Tibial nerve (tissue), 4 donors: ENCODE data around the gene AURKAIP1. TPM values are rescaled to one million over a fixed set of nuclear protein-coding genes. Genes with fewer than 3 reads are reported as not detected.

ENCODE experiments used
- DNase-seq, 2 donors: peaks; one replicate each; pipeline ENCODE4 v3.0.0-alpha.2; 2019; ENCODE audit warnings: low spot score in 2 of 2
- H3K27ac ChIP-seq, 4 donors: fragments of 200-600 bp; sonication (generic) in 3 of 4; one replicate each; pipeline ENCODE4 v1.5.1; 2017 to 2019; ENCODE audit warnings: mild to moderate bottlenecking in 1 of 4
- H3K27me3 ChIP-seq, 2 donors: fragments of 200-600 bp; sonication (generic) in 1 of 2; one replicate each; pipeline versions ENCODE4 v1.5.1 to v1.6.0; 2017 to 2019
- H3K36me3 ChIP-seq, 3 donors: fragments of 200-600 bp; sonication (generic); one replicate each; pipeline ENCODE4 v1.5.1; 2018 to 2019
- H3K4me1 ChIP-seq, 4 donors: fragments of 200-600 bp; sonication (generic) in 3 of 4; one replicate each; pipeline ENCODE4 v1.5.1; 2017 to 2019
- H3K4me3 ChIP-seq, 4 donors: fragments of 200-600 bp; sonication (generic) in 3 of 4; one replicate each; pipeline ENCODE4 v1.5.1; 2017 to 2019; ENCODE audit warnings: mild to moderate bottlenecking in 1 of 4, moderate library complexity in 1 of 4
- H3K9me3 ChIP-seq, 4 donors: fragments of 200-600 bp; sonication (generic) in 3 of 4; one replicate each; pipeline ENCODE4 v1.5.1; 2017 to 2019
- CTCF ChIP-seq, 5 experiments: fragments of 200-600 bp in 3 of 5; fragments of 450-650 bp in 2 of 5; sonication (generic) in 3 of 5; IDR thresholded peaks; one replicate each; pipeline ENCODE4 v1.5.1; 2016 to 2019; ENCODE audit warnings: antibody characterized with exemption in 5 of 5, mild to moderate bottlenecking in 3 of 5, moderate library complexity in 2 of 5
- EP300 ChIP-seq, 2 donors: sonication (generic); formaldehyde crosslinking; IDR thresholded peaks; one replicate each; pipeline ENCODE4 v1.6.1; 2017; ENCODE audit warnings: antibody characterized with exemption in 2 of 2, mild to moderate bottlenecking in 1 of 2
- POLR2A ChIP-seq, 2 donors: fragments of 450-650 bp; IDR thresholded peaks; one replicate each; pipeline ENCODE4 v1.6.1; 2017; ENCODE audit warnings: antibody characterized with exemption in 2 of 2, mild to moderate bottlenecking in 2 of 2, moderate library complexity in 2 of 2
- WGBS, 2 donors: methylation state at CpG; one replicate each; pipeline ENCODE4 v1.1.5; 2018; 5-methylcytosine and 5-hydroxymethylcytosine counted together
- total RNA-seq, 4 donors: library from RNA; depleted of rRNA; stranded (reverse); fragments of >200 nt; gene quantifications; one replicate each; pipeline ENCODE4 v1.1.0, GENCODE V29; 2016

Gene AURKAIP1
- total RNA-seq, 4 donors from 2014 or later: 63.9 to 128 (median 105) TPM

- H3K36me3 ChIP-seq: peaks cover 0 to 57% (median 15%) of the 10 kb centered on the region in 3 donors
- no peaks in the 10 kb centered on the region for H3K9me3 ChIP-seq
- DNase-seq: no peak
- peaks cover 0 to 44% (median 26%) of the 10 kb centered on the region in 4 donors for H3K4me1 ChIP-seq
- no peaks in the 10 kb centered on the region for H3K27me3 ChIP-seq
- 90 to 94% methylated on average over 3 to 11 of the region's 17 CpGs for WGBS, 2 donors
- H3K27ac ChIP-seq: no peak overlapping the region
- no peak for TF ChIP-seq POLR2A (IDR thresholded peaks at IDR 0.05)
- TF ChIP-seq CTCF (IDR thresholded peaks at IDR 0.05): no peak
- TF ChIP-seq EP300 (IDR thresholded peaks at IDR 0.05): no peak
- no peak overlapping the region for H3K4me3 ChIP-seq
These were observed 33.4 kb downstream of the AURKAIP1 start for GRCh38 chr1:1341549-1342021.

- Histone ChIP-seq H3K4me1 (peaks cover 0 to 38% (median 20%) of the 10 kb centered on the region in 4 donors), H3K36me3 (peaks cover 0 to 63% (median 15%) of the 10 kb centered on the region in 3 donors), H3K9me3 (no peaks in the 10 kb centered on the region), H3K27ac (no peak overlapping the region), H3K4me3 (no peak overlapping the region), H3K27me3 (no peaks in the 10 kb centered on the region)
- DNase-seq: no peak
- TF ChIP-seq CTCF (IDR thresholded peaks at IDR 0.05) (no peak), POLR2A (IDR thresholded peaks at IDR 0.05) (no peak)
- 92 to 93% methylated on average over 36 of the region's 36 CpGs for WGBS, 2 donors
These were observed 34.0 kb downstream of the AURKAIP1 start for GRCh38 chr1:1340791-1341548.

- DNase-seq: no peak
- 81 to 85% methylated on average over 13 to 21 of the region's 23 CpGs for WGBS, 2 donors
- Histone ChIP-seq H3K9me3 (no peaks in the 10 kb centered on the region), H3K4me1 (peaks cover 0 to 30% (median 13%) of the 10 kb centered on the region in 4 donors), H3K36me3 (peaks cover 0 to 71% (median 15%) of the 10 kb centered on the region in 3 donors), H3K27ac (no peak overlapping the region), H3K4me3 (no peak overlapping the region), H3K27me3 (no peaks in the 10 kb centered on the region)
- TF ChIP-seq POLR2A (IDR thresholded peaks at IDR 0.05): no peak
- TF ChIP-seq EP300 (IDR thresholded peaks at IDR 0.05): no peak
- TF ChIP-seq CTCF (IDR thresholded peaks at IDR 0.05): no peak
These were observed 34.8 kb downstream of the AURKAIP1 start for GRCh38 chr1:1340185-1340584.

- Histone ChIP-seq H3K4me3 (no peak overlapping the region), H3K4me1 (peaks cover 0 to 19% (median 2%) of the 10 kb centered on the region in 4 donors), H3K36me3 (peaks cover 0 to 81% (median 15%) of the 10 kb centered on the region in 3 donors), H3K27ac (no peak overlapping the region), H3K27me3 (no peaks in the 10 kb centered on the region), H3K9me3 (no peaks in the 10 kb centered on the region)
- no peak for TF ChIP-seq EP300 (IDR thresholded peaks at IDR 0.05)
- no peak for TF ChIP-seq CTCF (IDR thresholded peaks at IDR 0.05)
- no peak for TF ChIP-seq POLR2A (IDR thresholded peaks at IDR 0.05)
- no peak for DNase-seq
- WGBS, 2 donors: 94% methylated on average over 32 to 36 of the region's 36 CpGs
These were observed 36.7 kb downstream of the AURKAIP1 start for GRCh38 chr1:1338278-1338677.

GRCh38 chr1:1337793-1338147 lies 37.2 kb downstream of the AURKAIP1 start:
- 83 to 85% methylated on average over 17 to 18 of the region's 18 CpGs for WGBS, 2 donors

More at GRCh38 chr1:1337793-1338147, 37.2 kb downstream of the AURKAIP1 start:
- H3K4me1 ChIP-seq: peaks cover 0 to 19% (median 3%) of the 10 kb centered on the region in 4 donors
- DNase-seq: no peak
- H3K36me3 ChIP-seq: peaks cover 0 to 83% (median 15%) of the 10 kb centered on the region in 3 donors
- no peaks in the 10 kb centered on the region for H3K9me3 ChIP-seq
- H3K27ac ChIP-seq: no peak overlapping the region
- TF ChIP-seq CTCF (IDR thresholded peaks at IDR 0.05): no peak
- no peak for TF ChIP-seq EP300 (IDR thresholded peaks at IDR 0.05)
- no peak for TF ChIP-seq POLR2A (IDR thresholded peaks at IDR 0.05)
- no peaks in the 10 kb centered on the region for H3K27me3 ChIP-seq
- no peak overlapping the region for H3K4me3 ChIP-seq
